IPS DF 6.9 (cell line): ENCODE data around the gene SLC22A15.
A peak's percentile ranks its signal among the peaks of the same experiment; 100 is the strongest.

Experiments used
- DNase-seq: peaks from one replicate; pipeline ENCODE4 v3.0.0-alpha.2; 2013; ENCODE audit warnings: low read depth, low spot score
- H3K27ac ChIP-seq: one replicate; pipeline ENCODE4 v1.5.1; 2013; ENCODE audit warnings: low read length, control low read depth
- H3K27me3 ChIP-seq: 2 replicates; pipeline ENCODE4 v1.6.1; 2013; ENCODE audit warnings: mild to moderate bottlenecking, low read length; ENCODE audit not compliant: control insufficient read depth, insufficient read depth
- H3K36me3 ChIP-seq: 2 replicates; pipeline ENCODE4 v1.6.1; 2013; ENCODE audit warnings: low read length; ENCODE audit not compliant: control insufficient read depth, insufficient read depth
- H3K4me1 ChIP-seq: 2 replicates; pipeline ENCODE4 v1.6.1; 2013; ENCODE audit warnings: low read length; ENCODE audit not compliant: control insufficient read depth, insufficient read depth
- H3K4me3 ChIP-seq: 2 replicates; pipeline ENCODE4 v1.5.1; 2013; ENCODE audit warnings: mild to moderate bottlenecking, low read length
- H3K9me3 ChIP-seq: 2 replicates; pipeline ENCODE4 v1.6.1; 2013; ENCODE audit warnings: low read length, inconsistent platforms; ENCODE audit not compliant: control insufficient read depth, insufficient read depth
- WGBS: extraction: QIAGEN DNeasy Blood & Tissue Kit; methylation state at CpG from one replicate; pipeline ENCODE4 v1.1.7; 2013; ENCODE audit warnings: mixed read lengths, missing lambda C conversion rate; ENCODE audit not compliant: insufficient read length, insufficient coverage; 5-methylcytosine and 5-hydroxymethylcytosine counted together

SLC22A15 gene

GRCh38 chr1:115976062-115976920, at the start of gene SLC22A15:
SLC22A15 (plus strand) TSS chr1:115976513; CDS start chr1:115976628, 115 bp downstream.
- Histone ChIP-seq H3K36me3 (no peaks in the 10 kb centered on the region), H3K9me3 (no peaks in the 10 kb centered on the region), H3K4me1 (peaks cover 1% of the 10 kb centered on the region), H3K4me3 (peak within 1 kb of the TSS; percentile 63; the same call in 1 of the 2 replicates), H3K27me3 (no peaks in the 10 kb centered on the region), H3K27ac (no peak within 1 kb of the TSS)
- WGBS = no CpG with 5 or more reads among the region's 91 CpGs
- no peak for DNase-seq

DNA sequence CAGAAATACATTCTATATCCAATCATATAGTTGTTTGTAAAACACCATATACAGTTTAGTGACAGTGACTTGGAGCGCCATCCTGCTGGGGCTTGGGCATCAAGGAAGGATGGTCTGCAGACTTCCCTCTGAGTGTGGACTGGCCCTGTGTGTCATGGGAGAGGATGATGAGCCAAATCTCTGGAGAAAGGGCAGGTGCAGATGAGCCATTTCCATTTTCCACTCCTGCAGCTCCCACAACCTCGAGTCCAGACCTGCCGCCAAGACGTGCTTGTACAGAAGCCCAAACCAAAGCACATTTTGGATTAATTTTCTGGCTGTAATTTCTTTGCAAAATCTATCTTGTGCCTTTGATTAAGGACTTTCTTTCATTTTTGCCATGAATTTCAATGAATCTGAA, 48.3 kb upstream of the SLC22A15 start:
- H3K9me3 ChIP-seq = no peaks in the 10 kb centered on the region
- H3K4me3 ChIP-seq = no peak overlapping the region
- no peak for DNase-seq
- H3K27me3 ChIP-seq = no peaks in the 10 kb centered on the region
- H3K4me1 ChIP-seq = 0 out of 2 replicates have a peak, but pooled peaks cover 1% of the 10 kb centered on the region
- no peak overlapping the region for H3K27ac ChIP-seq
- H3K36me3 ChIP-seq = no peaks in the 10 kb centered on the region
- no CpG with 5 or more reads among the region's 4 CpGs for WGBS

DNA sequence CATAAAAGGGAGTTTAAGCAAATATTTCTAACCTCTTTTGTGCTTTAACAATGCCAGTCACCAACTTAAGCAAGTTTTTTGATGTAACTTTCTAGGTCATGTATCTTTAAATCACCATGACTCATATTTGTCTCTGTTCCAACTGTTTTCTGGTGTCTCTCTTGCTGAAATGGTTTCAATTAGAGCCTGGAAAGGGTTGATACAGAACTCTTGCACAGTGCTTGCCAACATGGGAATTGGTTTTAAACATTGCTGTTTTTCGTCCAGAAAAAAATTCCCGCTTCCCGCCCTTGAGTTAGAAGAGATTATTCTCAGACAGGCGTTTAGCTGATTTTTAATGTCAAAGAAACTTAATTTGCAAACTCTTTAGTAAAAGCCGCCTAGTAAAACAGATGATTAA, 46.4 kb upstream of the SLC22A15 start:
- H3K27ac ChIP-seq = no peak overlapping the region
- no peak for DNase-seq
- no CpG with 5 or more reads among the region's 5 CpGs for WGBS

DNA sequence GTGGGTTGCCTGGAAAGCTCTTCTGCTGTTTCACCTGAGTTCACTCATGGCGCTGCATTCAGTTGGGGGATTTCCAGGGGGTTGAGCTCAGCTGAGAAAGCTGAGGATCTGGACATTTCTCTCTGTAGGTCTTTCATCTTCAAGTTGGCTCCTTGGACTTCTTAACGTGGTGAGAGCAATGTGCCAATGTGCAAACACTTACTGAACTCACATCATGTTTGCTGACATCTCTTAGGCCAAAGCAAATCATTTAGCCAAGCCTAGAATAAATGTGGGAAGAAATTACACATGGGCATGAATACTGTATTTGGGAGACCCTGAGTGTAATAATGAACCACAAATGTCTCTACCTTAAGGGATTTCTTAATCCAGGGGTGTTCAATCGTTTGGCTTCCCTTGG, 42.7 kb upstream of the SLC22A15 start:
- H3K4me3 ChIP-seq = no peak overlapping the region

More for the DNA sequence above, 46.4 kb upstream of the SLC22A15 start:
- Histone ChIP-seq H3K4me3 (no peak overlapping the region), H3K36me3 (no peaks in the 10 kb centered on the region), H3K9me3 (no peaks in the 10 kb centered on the region), H3K27me3 (no peaks in the 10 kb centered on the region), H3K4me1 (0 out of 2 replicates have a peak, but pooled peaks cover 1% of the 10 kb centered on the region)

DNA sequence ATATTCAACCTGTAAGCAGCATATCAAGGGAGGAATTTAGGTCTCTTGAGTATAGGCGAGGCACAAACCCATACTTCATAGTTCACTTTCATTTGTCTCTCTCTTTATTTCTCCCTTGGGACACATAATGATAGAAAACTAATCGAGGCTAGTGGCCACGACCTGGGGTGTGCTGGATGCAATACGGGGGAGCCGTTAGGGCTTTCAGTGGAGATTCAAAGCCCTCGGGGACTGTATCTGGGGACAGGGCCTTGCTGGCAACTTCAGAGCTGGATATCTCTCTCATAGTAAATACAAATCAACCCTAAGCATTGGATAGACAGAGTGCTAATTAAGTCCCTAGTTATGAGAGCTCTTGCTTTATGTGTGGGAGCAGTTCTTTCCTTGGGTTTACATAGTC, 36.9 kb upstream of the SLC22A15 start:
- no peaks in the 10 kb centered on the region; the same call in 1 of the 2 replicates for H3K36me3 ChIP-seq
- no CpG with 5 or more reads among the region's 6 CpGs for WGBS

More for the DNA sequence above, 42.7 kb upstream of the SLC22A15 start:
- no peaks in the 10 kb centered on the region for H3K9me3 ChIP-seq
- no peaks in the 10 kb centered on the region for H3K27me3 ChIP-seq
- no peaks in the 10 kb centered on the region for H3K4me1 ChIP-seq
- no peaks in the 10 kb centered on the region for H3K36me3 ChIP-seq
- WGBS = no CpG with 5 or more reads among the region's 3 CpGs
- no peak overlapping the region for H3K27ac ChIP-seq
- no peak for DNase-seq

GRCh38 chr1:115946116-115946515, 30.2 kb upstream of the SLC22A15 start:
- Histone ChIP-seq H3K27me3 (no peaks in the 10 kb centered on the region), H3K4me3 (no peak overlapping the region), H3K4me1 (peaks cover 1% of the 10 kb centered on the region; the same call in 1 of the 2 replicates), H3K36me3 (no peaks in the 10 kb centered on the region), H3K9me3 (no peaks in the 10 kb centered on the region), H3K27ac (no peak overlapping the region)
- no CpG with 5 or more reads among the region's 3 CpGs for WGBS
- no peak for DNase-seq

More for the DNA sequence above, 36.9 kb upstream of the SLC22A15 start:
- Histone ChIP-seq H3K4me1 (no peaks in the 10 kb centered on the region; the same call in 1 of the 2 replicates), H3K27me3 (no peaks in the 10 kb centered on the region), H3K4me3 (no peak overlapping the region), H3K27ac (no peak overlapping the region), H3K9me3 (peaks cover 2% of the 10 kb centered on the region; the same call in 1 of the 2 replicates)
- no peak for DNase-seq

DNA sequence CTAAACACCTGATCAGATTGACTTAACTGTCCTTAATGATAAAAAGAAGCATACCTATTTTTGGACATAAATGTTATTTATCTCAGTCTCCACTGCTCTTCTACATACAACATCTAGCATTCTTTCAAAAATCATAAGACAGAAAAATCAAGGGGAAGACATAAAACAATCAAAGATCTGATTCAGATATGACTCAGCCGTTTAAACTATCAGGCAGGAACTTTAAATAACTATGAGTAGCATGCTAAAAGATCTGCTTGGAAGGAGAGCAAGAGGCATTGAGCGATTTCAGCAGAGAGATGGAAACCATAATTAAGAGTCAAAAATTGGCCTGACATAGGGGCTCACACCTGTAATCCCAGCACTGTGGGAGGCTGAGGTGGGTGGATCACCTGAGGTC, 27.2 kb upstream of the SLC22A15 start:
- Histone ChIP-seq H3K36me3 (no peaks in the 10 kb centered on the region), H3K4me3 (no peak overlapping the region), H3K9me3 (no peaks in the 10 kb centered on the region), H3K27me3 (no peaks in the 10 kb centered on the region), H3K4me1 (0 out of 2 replicates have a peak, but pooled peaks cover 1% of the 10 kb centered on the region), H3K27ac (no peak overlapping the region)
- no CpG with 5 or more reads among the region's 2 CpGs for WGBS
- DNase-seq = no peak

- Histone ChIP-seq H3K36me3 (no peaks in the 10 kb centered on the region), H3K27ac (no peak overlapping the region), H3K27me3 (no peaks in the 10 kb centered on the region), H3K4me3 (no peak overlapping the region), H3K4me1 (no peaks in the 10 kb centered on the region), H3K9me3 (no peaks in the 10 kb centered on the region)
- no peak for DNase-seq
Observed at GRCh38 chr1:115951560-115951959, 24.8 kb upstream of the SLC22A15 start.

- Histone ChIP-seq H3K27ac (no peak overlapping the region), H3K36me3 (no peaks in the 10 kb centered on the region), H3K27me3 (no peaks in the 10 kb centered on the region), H3K4me1 (no peaks in the 10 kb centered on the region), H3K9me3 (no peaks in the 10 kb centered on the region), H3K4me3 (no peak overlapping the region)
- WGBS = no CpG with 5 or more reads among the region's 1 CpG
- DNase-seq = no peak
Observed at GRCh38 chr1:115952547-115952946, 23.8 kb upstream of the SLC22A15 start.

DNA sequence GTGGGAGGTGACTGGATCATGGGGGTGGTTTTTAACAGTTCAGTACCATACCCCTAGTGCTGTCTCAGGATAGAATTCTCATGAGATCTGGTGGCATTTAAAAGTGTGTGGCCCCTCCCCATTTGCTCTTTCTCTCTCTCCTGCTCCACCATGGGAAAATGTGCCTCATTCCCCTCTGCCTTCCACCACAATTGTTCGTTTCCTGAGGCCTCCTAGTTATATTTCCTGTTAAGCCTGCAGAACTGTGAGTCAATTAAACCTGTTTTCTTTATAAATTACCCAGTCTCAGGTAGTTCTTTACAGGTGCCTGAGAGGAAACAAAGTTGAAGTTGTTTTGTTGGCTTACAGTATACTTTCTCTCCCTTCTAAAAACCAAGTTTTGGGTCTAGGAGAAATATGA, 23.1 kb upstream of the SLC22A15 start:
- Histone ChIP-seq H3K36me3 (no peaks in the 10 kb centered on the region), H3K27ac (no peak overlapping the region), H3K9me3 (no peaks in the 10 kb centered on the region), H3K4me3 (no peak overlapping the region), H3K27me3 (no peaks in the 10 kb centered on the region), H3K4me1 (no peaks in the 10 kb centered on the region)
- no CpG with 5 or more reads among the region's 1 CpG for WGBS
- no peak for DNase-seq

GRCh38 chr1:115954684-115955083, 21.6 kb upstream of the SLC22A15 start:
- no CpG with 5 or more reads among the region's 2 CpGs for WGBS
- Histone ChIP-seq H3K4me1 (no peaks in the 10 kb centered on the region), H3K27ac (no peak overlapping the region), H3K27me3 (no peaks in the 10 kb centered on the region), H3K36me3 (no peaks in the 10 kb centered on the region), H3K9me3 (no peaks in the 10 kb centered on the region), H3K4me3 (no peak overlapping the region)
- DNase-seq = no peak
